DOHH2 (cell line): ENCODE measurements around the gene SPPL2A.
"Not testable (repeated sequence)": the region's sequence is repeated elsewhere in the genome, so short reads cannot be mapped to it uniquely, and the experiment has no call there.

Experiments
- H3F3A ChIP-seq: fragments of 200-600 bp; sonication (generic), shearing (Covaris generic); 2 replicates; pipeline ENCODE4 v1.6.0; 2016; ENCODE audit warnings: antibody characterized with exemption, mild to moderate bottlenecking; ENCODE audit not compliant: control insufficient read depth, insufficient read depth
- H3K27ac ChIP-seq: fragments of 200-600 bp; sonication (generic); 2 replicates; pipeline ENCODE4 v1.5.1; 2014; ENCODE audit warnings: low read depth, mild to moderate bottlenecking, low read length, moderate library complexity
- H3K27me3 ChIP-seq: fragments of 200-600 bp; sonication (generic); 2 replicates; pipeline ENCODE4 v1.6.1; 2014; ENCODE audit warnings: mild to moderate bottlenecking, low read length, mixed read lengths; ENCODE audit not compliant: control insufficient read depth
- H3K36me3 ChIP-seq: fragments of 200-600 bp; sonication (generic); 2 replicates; pipeline ENCODE4 v1.6.1; 2014; ENCODE audit warnings: mild to moderate bottlenecking, low read length, moderate library complexity, mixed read lengths; ENCODE audit not compliant: control insufficient read depth
- H3K4me1 ChIP-seq: fragments of 200-600 bp; sonication (generic); 2 replicates; pipeline ENCODE4 v1.6.1; 2014; ENCODE audit warnings: mild to moderate bottlenecking, low read length, mixed read lengths; ENCODE audit not compliant: control insufficient read depth
- H3K4me2 ChIP-seq: fragments of 200-600 bp; sonication (generic); 2 replicates; pipeline ENCODE4 v1.6.0; 2014; ENCODE audit warnings: mild to moderate bottlenecking, low read length, moderate library complexity
- H3K4me3 ChIP-seq: fragments of 200-600 bp; sonication (generic); 2 replicates; pipeline ENCODE4 v1.5.1; 2014; ENCODE audit warnings: mild to moderate bottlenecking, low read length, mixed read lengths
- H3K79me2 ChIP-seq: fragments of 200-600 bp; sonication (generic); 2 replicates; pipeline ENCODE4 v1.6.1; 2014; ENCODE audit warnings: mild to moderate bottlenecking, low read length, mixed read lengths; ENCODE audit not compliant: control insufficient read depth
- H3K9me2 ChIP-seq: fragments of 200-600 bp; sonication (generic); replicated peaks from 2 replicates; pipeline ENCODE4 v1.6.1; 2014; ENCODE audit warnings: mild to moderate bottlenecking, low read length, mixed read lengths; ENCODE audit not compliant: control insufficient read depth
- H3K9me3 ChIP-seq: fragments of 200-600 bp; sonication (generic); 2 replicates; pipeline ENCODE4 v1.6.1; 2014; ENCODE audit warnings: antibody characterized with exemption, low read length, mixed read lengths; ENCODE audit not compliant: control insufficient read depth, insufficient read depth
- H4K20me1 ChIP-seq: fragments of 200-600 bp; sonication (generic); 2 replicates; pipeline ENCODE4 v1.6.0; 2014; ENCODE audit warnings: low read depth, mild to moderate bottlenecking, antibody characterized with exemption, low read length, moderate library complexity; ENCODE audit not compliant: control insufficient read depth, insufficient read depth
- EZH2phosphoT487 ChIP-seq: fragments of 200-600 bp; sonication (generic); IDR thresholded peaks from 2 replicates; pipeline ENCODE4 v1.6.1; 2017; ENCODE audit warnings: borderline replicate concordance, mild to moderate bottlenecking, antibody characterized with exemption, low read length, moderate library complexity, mixed read lengths
- TF ChIP-seq, protein P1 (sequence below): fragments of 200-600 bp; sonication (generic); IDR thresholded peaks from one replicate; pipeline ENCODE4 v1.5.1; 2014; ENCODE audit warnings: antibody characterized with exemption, mild to moderate bottlenecking, low read depth, low read length; ENCODE audit not compliant: poor library complexity, severe bottlenecking

Gene SPPL2A

DNA sequence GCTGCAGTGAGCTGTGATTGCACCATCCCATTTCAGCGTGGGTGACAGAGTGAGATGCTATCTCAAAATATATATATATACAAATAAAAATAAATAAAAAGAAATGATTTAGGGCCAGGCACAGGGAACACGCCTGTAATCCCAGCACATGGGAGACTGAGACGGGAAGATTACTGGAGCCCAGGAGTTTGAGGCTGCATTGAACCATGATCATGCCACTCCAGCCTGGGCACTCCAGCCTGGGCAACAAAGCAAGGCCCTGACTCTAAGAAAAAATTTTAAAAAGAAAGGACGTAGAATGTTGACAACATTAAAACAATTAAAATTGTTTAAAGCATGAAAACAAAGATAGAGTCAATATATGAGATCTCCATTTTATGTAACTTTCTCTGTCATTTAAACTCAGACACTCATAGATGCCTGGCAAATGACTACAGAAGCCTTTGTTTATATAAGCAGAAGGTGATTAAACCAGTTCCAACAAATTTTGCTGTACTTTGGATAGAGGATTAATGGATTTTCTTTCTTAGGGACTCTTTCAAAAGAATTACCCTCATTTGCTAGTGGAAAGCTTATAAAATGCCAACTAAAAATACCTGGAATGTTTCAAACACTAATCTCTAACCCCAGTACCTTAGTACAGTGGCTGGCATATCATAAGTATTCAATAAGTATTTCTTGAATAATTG, 68.3 kb downstream of the SPPL2A start:
- TF ChIP-seq EZH2phosphoT487 = no peak
- TF ChIP-seq, protein P1, sequence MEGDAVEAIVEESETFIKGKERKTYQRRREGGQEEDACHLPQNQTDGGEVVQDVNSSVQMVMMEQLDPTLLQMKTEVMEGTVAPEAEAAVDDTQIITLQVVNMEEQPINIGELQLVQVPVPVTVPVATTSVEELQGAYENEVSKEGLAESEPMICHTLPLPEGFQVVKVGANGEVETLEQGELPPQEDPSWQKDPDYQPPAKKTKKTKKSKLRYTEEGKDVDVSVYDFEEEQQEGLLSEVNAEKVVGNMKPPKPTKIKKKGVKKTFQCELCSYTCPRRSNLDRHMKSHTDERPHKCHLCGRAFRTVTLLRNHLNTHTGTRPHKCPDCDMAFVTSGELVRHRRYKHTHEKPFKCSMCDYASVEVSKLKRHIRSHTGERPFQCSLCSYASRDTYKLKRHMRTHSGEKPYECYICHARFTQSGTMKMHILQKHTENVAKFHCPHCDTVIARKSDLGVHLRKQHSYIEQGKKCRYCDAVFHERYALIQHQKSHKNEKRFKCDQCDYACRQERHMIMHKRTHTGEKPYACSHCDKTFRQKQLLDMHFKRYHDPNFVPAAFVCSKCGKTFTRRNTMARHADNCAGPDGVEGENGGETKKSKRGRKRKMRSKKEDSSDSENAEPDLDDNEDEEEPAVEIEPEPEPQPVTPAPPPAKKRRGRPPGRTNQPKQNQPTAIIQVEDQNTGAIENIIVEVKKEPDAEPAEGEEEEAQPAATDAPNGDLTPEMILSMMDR = no peak
- no peak overlapping the region for H3K27ac ChIP-seq
- no peaks in the 10 kb centered on the region for H3K9me2 ChIP-seq
- no peak overlapping the region for H3K4me3 ChIP-seq
- no peaks in the 10 kb centered on the region for H3K79me2 ChIP-seq
- H4K20me1 ChIP-seq = no peaks in the 10 kb centered on the region
- H3K9me3 ChIP-seq = no peaks in the 10 kb centered on the region
- H3K4me1 ChIP-seq = 0 out of 2 replicates have a peak, but pooled peaks cover 5% of the 10 kb centered on the region
- H3F3A ChIP-seq = no peaks in the 10 kb centered on the region
- no peak overlapping the region for H3K4me2 ChIP-seq
- no peaks in the 10 kb centered on the region for H3K27me3 ChIP-seq
- H3K36me3 ChIP-seq = no peaks in the 10 kb centered on the region

DNA sequence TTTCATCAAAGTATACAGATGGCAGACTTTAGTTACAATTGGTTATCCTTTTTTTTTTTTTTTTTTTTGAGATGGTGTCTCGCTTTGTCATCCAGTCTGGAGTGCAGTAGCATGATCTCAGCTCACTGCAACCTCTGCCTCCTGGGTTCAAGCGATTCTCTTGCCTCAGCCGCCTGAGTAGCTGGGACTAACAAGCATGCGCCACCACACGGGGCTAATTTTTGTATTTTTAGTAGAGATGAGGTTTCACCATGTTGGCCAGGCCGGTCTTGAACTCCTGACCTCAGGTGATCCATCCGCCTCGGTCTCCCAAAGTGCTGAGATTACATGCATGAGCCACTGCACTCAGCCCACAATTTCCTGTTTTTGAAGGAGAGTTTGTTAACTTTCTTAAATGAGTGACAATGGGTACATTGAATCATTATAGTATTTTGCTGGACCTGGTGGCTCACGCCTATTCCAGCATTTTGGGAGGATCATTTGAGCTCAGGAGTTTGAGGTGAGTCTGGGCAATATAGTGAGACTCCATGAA, 70.8 kb downstream of the SPPL2A start:
- H3K4me1 ChIP-seq, H3K27me3 ChIP-seq, H3K9me3 ChIP-seq, H3F3A ChIP-seq, H3K36me3 ChIP-seq, H4K20me1 ChIP-seq, H3K79me2 ChIP-seq, H3K4me2 ChIP-seq, H3K9me2 ChIP-seq, H3K27ac ChIP-seq, H3K4me3 ChIP-seq: not testable (repeated sequence)

DNA sequence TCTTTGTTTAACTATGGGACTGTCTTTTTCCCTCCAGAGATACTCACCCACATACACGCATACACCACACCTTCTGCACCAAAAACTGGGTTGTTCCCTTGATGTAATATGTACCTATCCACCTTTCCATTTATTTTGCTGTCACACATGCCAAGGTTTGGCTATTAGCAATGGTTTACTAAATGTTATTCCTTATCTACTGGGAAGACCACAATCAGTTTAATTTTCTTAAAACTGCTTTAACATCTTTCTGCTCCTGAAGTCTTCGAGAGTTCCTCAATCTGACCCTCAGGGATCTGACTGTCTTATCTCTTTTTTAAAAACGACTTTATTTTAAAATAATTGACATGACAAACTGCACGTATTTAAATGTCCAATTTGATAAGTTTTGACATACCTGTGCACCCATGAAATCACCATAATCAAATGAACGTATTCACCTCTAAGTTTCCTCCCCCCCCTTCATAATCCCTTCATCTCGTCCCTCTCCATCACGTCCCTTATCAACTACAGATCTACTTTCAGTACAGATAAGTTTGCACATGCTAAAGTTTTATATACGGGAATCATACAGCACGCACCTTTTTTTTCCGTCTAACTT, 78.1 kb downstream of the SPPL2A start:
- peaks cover 37% of the 10 kb centered on the region for H3K36me3 ChIP-seq
- peak overlapping the region; percentile 78 for H3K27ac ChIP-seq
- H3K9me2 ChIP-seq = no peaks in the 10 kb centered on the region
- no peaks in the 10 kb centered on the region; the same call in 1 of the 2 replicates for H3F3A ChIP-seq
- peaks cover 19% of the 10 kb centered on the region for H4K20me1 ChIP-seq
- no peaks in the 10 kb centered on the region for H3K9me3 ChIP-seq
- no peaks in the 10 kb centered on the region for H3K27me3 ChIP-seq
- peak overlapping the region; percentile 76 for H3K4me2 ChIP-seq
- peak overlapping the region; percentile 86 for H3K4me3 ChIP-seq
- peaks cover 40% of the 10 kb centered on the region for H3K4me1 ChIP-seq
- H3K79me2 ChIP-seq = peaks cover 54% of the 10 kb centered on the region
- TF ChIP-seq EZH2phosphoT487 = no peak
- TF ChIP-seq, protein P1 = no peak
